Uterus (tissue), 2 donors: ENCODE results near the gene BHLHA9.

Experiments used
- CTCF ChIP-seq, 4 experiments: fragments of 200-600 bp in 2 of 4; fragments of 450-650 bp in 2 of 4; sonication (generic) in 2 of 4; IDR thresholded peaks; one replicate each; pipeline ENCODE4 v1.5.1; 2016 to 2019; ENCODE audit warnings: antibody characterized with exemption in 4 of 4, mild to moderate bottlenecking in 2 of 4, moderate library complexity in 1 of 4
- POLR2A ChIP-seq, 2 donors: fragments of 450-650 bp; IDR thresholded peaks; one replicate each; pipeline ENCODE4 v1.6.1; 2016; ENCODE audit warnings: antibody characterized with exemption in 2 of 2, mild to moderate bottlenecking in 1 of 2, moderate library complexity in 1 of 2

GRCh38 chr17:1226308-1226707, 43.9 kb upstream of the BHLHA9 start:
- no peak for TF ChIP-seq POLR2A (IDR thresholded peaks at IDR 0.05)
- no peak for TF ChIP-seq CTCF (IDR thresholded peaks at IDR 0.05)
